PC-3 (cell line): ENCODE measurements around the gene NKD1. TPM values are rescaled to one million over a fixed set of nuclear protein-coding genes. Genes with fewer than 3 reads are reported as not detected.

ENCODE experiments used
- ATAC-seq: fragments of 200-7000 bp; cut with Tn5 transposase; 2 replicates; pipeline ENCODE4 v1.9.1; 2020; ENCODE audit warnings: mild to moderate bottlenecking, moderate library complexity
- BruUV-seq: library from RNA; stranded (reverse); fragments of 400-500 nt; replicated peaks from 2 replicates; lab custom pipeline; 2021; lab: Mats Ljungman, UMichigan
- CTCF ChIA-PET: fragments of 300-600 bp; sonication (Branson Sonifier 250); formaldehyde crosslinking; loops from one replicate; lab custom pipeline; 2022; ENCODE audit warnings: antibody characterized with exemption; lab: Charles Lee
- POLR2A ChIA-PET: fragments of 300-600 bp; sonication (Branson Sonifier 250); formaldehyde crosslinking; loops from one replicate; lab custom pipeline; 2022; ENCODE audit warnings: antibody characterized with exemption; ENCODE audit not compliant: unreplicated experiment; lab: Charles Lee
- DNase-seq: peaks from one replicate; pipeline ENCODE4 v3.0.0-alpha.2; 2015
- H2AFZ ChIP-seq: fragments of 300-600 bp; sonication (generic); 2 replicates; pipeline ENCODE4 v1.6.0; 2016; ENCODE audit warnings: antibody characterized with exemption, low read length
- H3F3A ChIP-seq: fragments of 300-600 bp; sonication (generic); one replicate; pipeline ENCODE4 v1.6.0; 2017; ENCODE audit warnings: antibody characterized with exemption, low read length, control low read depth, mild to moderate bottlenecking; ENCODE audit not compliant: unreplicated experiment
- H3K27ac ChIP-seq: fragments of 300-600 bp; sonication (generic); 2 replicates; pipeline ENCODE4 v1.5.1; 2016; ENCODE audit warnings: mild to moderate bottlenecking, low read length
- H3K27me3 ChIP-seq: fragments of 300-600 bp; sonication (generic); 2 replicates; pipeline ENCODE4 v1.6.1; 2016; ENCODE audit warnings: low read length, mixed read lengths
- H3K36me3 ChIP-seq: fragments of 300-600 bp; sonication (generic); 2 replicates; pipeline ENCODE4 v1.6.1; 2016; ENCODE audit warnings: low read depth, mixed run types, low read length, mixed read lengths
- H3K4me1 ChIP-seq: fragments of 300-600 bp; sonication (generic); 2 replicates; pipeline ENCODE4 v1.5.1; 2016; ENCODE audit warnings: low read length; ENCODE audit not compliant: insufficient read depth
- H3K4me2 ChIP-seq: fragments of 300-600 bp; sonication (generic); 2 replicates; pipeline ENCODE4 v1.6.0; 2016; ENCODE audit warnings: low read length
- H3K4me3 ChIP-seq: fragments of 300-600 bp; sonication (generic); 2 replicates; pipeline ENCODE4 v1.5.1; 2016; ENCODE audit warnings: mild to moderate bottlenecking, low read length, mixed read lengths
- H3K79me2 ChIP-seq: fragments of 300-600 bp; sonication (generic); 2 replicates; pipeline ENCODE4 v1.6.1; 2017; ENCODE audit warnings: low read length, mixed read lengths
- H3K9ac ChIP-seq: fragments of 300-600 bp; sonication (generic); 2 replicates; pipeline ENCODE4 v1.6.0; 2016; ENCODE audit warnings: mild to moderate bottlenecking, low read length
- H3K9me2 ChIP-seq: fragments of 300-600 bp; sonication (generic); replicated peaks from 2 replicates; pipeline ENCODE4 v1.6.1; 2016; ENCODE audit warnings: mixed run types, low read length, mixed read lengths
- H3K9me3 ChIP-seq: fragments of 300-600 bp; sonication (generic); 2 replicates; pipeline ENCODE4 v1.6.1; 2016; ENCODE audit warnings: low read length, mixed read lengths
- H4K20me1 ChIP-seq: fragments of 300-600 bp; sonication (generic); 2 replicates; pipeline ENCODE4 v1.6.1; 2016; ENCODE audit warnings: low read length, mixed read lengths
- EZH2 ChIP-seq: fragments of 300-600 bp; sonication (generic); IDR thresholded peaks from one replicate; pipeline ENCODE4 v1.6.1; 2017; ENCODE audit warnings: antibody characterized with exemption, mild to moderate bottlenecking, low read length; ENCODE audit not compliant: unreplicated experiment
- EZH2phosphoT487 ChIP-seq: fragments of 300-600 bp; sonication (generic); IDR thresholded peaks from 2 replicates; pipeline ENCODE4 v1.6.1; 2018; ENCODE audit warnings: mild to moderate bottlenecking, antibody characterized with exemption, low read length, borderline replicate concordance
- intact Hi-C: fragments of 100-400 bp; cut with micrococcal nuclease; formaldehyde crosslinking; loops from 2 replicates; pipeline ENCODE4 v1.9.0; 2023
- total RNA-seq: library from RNA; depleted of rRNA; stranded (reverse); fragments of >200 nt; gene quantifications from 2 replicates; pipeline ENCODE4 v1.2.3, GENCODE V29; 2014
- TF ChIP-seq, protein P1 (sequence below): fragments of 300-600 bp; sonication (generic); conservative IDR thresholded peaks from 2 replicates; pipeline ENCODE4 v1.5.1; 2017; ENCODE audit warnings: antibody characterized with exemption, low read depth, mild to moderate bottlenecking, low read length

Gene NKD1
- total RNA-seq, 1 experiment from 2014 or later = 0.07 TPM

DNA sequence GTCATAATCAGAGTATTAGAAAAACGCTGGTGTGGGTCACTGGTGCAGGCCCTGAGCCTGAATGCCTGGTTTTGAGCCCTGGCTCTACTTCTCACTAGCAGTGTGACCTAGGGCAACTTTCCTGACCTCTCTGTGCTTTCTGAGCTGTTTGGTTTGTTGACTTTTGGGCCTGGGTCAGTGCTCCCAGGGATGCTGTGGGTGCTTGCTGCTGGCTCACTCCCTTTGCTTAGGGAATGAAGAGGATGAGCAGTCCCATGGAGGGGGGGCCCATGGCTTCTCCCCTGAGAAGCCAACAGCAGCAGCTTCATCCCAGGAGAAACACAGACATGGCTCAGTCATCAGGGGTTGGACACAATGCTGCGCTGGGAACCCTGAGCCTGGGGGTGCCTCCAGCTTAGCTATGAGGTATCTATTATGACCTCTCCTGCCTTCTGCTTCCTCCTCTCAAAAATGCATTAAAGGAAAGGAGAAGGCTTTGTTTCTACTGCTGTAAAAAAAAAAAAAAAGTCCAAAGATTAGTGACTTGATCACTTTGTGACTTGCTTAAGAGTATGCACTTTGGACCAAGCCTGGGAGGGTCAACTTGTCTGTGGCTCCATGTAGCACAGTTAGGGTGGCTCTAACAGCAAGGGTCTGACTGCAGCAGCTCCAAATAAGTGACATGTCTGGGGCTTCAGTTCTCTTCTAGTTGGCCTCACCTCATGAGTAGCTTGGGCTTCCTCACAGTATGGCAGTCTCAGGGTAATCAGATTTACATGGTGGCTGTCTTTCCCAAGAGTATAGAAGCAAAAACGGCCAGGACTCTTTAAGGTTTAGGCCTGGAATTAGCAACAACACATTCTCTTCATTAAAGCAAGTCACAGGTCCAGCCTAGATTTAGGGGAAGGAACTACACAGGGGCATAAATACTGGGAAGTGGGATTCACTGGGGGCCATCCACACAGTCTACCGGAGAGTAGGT, 13.0 kb downstream of the NKD1 start:
- H3F3A ChIP-seq = no peaks in the 10 kb centered on the region
- DNase-seq (no peak), ATAC-seq (no peak)
- H3K27ac ChIP-seq = no peak overlapping the region
- H3K4me2 ChIP-seq = no peak overlapping the region
- no peak overlapping the region for H3K4me3 ChIP-seq
- BruUV-seq = no TSS peak
- H3K9ac ChIP-seq = no peak overlapping the region
- no peaks in the 10 kb centered on the region for H3K27me3 ChIP-seq
- no peaks in the 10 kb centered on the region for H3K9me3 ChIP-seq
- H4K20me1 ChIP-seq = no peaks in the 10 kb centered on the region
- H3K79me2 ChIP-seq = no peaks in the 10 kb centered on the region
- H2AFZ ChIP-seq = no peak overlapping the region
- TF ChIP-seq EZH2 (no peak), EZH2phosphoT487 (no peak)
- TF ChIP-seq, protein P1, sequence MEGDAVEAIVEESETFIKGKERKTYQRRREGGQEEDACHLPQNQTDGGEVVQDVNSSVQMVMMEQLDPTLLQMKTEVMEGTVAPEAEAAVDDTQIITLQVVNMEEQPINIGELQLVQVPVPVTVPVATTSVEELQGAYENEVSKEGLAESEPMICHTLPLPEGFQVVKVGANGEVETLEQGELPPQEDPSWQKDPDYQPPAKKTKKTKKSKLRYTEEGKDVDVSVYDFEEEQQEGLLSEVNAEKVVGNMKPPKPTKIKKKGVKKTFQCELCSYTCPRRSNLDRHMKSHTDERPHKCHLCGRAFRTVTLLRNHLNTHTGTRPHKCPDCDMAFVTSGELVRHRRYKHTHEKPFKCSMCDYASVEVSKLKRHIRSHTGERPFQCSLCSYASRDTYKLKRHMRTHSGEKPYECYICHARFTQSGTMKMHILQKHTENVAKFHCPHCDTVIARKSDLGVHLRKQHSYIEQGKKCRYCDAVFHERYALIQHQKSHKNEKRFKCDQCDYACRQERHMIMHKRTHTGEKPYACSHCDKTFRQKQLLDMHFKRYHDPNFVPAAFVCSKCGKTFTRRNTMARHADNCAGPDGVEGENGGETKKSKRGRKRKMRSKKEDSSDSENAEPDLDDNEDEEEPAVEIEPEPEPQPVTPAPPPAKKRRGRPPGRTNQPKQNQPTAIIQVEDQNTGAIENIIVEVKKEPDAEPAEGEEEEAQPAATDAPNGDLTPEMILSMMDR = no peak
- no peaks in the 10 kb centered on the region for H3K4me1 ChIP-seq
- ChIA-PET CTCF (no interaction called here), POLR2A (no interaction called here)
- H3K9me2 ChIP-seq = no peaks in the 10 kb centered on the region
- no peaks in the 10 kb centered on the region for H3K36me3 ChIP-seq
- intact Hi-C loops = no loop called here

DNA sequence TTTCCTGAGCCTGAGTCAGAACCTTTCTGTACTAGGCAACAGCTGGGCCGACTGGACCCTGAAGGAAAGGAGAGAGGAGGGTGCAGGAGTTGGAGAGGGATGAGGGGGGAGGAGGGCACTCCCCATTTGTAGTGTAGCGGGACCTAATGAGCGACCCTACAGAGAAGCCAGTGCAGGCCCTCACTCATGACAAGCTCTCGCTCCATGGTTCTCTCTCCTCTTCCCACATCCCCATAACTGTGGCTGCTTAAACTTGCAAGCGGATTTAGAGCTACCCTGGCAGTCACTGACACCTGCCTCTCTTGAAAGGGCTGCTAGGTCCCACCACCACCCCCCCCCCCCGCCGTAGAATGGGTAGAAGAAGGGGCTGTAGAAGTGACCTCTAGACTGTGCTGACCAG, 14.5 kb downstream of the NKD1 start:
- ChIA-PET POLR2A (no interaction called here), CTCF (interaction anchor here (0.6 kb wide), 1 partner anchor 244 kb away, joined by 9 read pairs; no protein-coding TSS in a partner anchor)
- no peak for ATAC-seq
- TF ChIP-seq, protein P1 = no peak
- TF ChIP-seq EZH2phosphoT487 = no peak
- no peak for TF ChIP-seq EZH2
- Histone ChIP-seq H3K27ac (no peak overlapping the region), H3K27me3 (no peaks in the 10 kb centered on the region), H3K4me2 (no peak overlapping the region), H3K4me1 (no peaks in the 10 kb centered on the region), H2AFZ (no peak overlapping the region), H3K9me2 (no peaks in the 10 kb centered on the region), H4K20me1 (no peaks in the 10 kb centered on the region), H3K9me3 (no peaks in the 10 kb centered on the region), H3K79me2 (no peaks in the 10 kb centered on the region), H3K36me3 (no peaks in the 10 kb centered on the region), H3K9ac (no peak overlapping the region), H3F3A (no peaks in the 10 kb centered on the region), H3K4me3 (no peak overlapping the region)
- intact Hi-C loops = no loop called here
- no peak for DNase-seq
- BruUV-seq = no TSS peak

DNA sequence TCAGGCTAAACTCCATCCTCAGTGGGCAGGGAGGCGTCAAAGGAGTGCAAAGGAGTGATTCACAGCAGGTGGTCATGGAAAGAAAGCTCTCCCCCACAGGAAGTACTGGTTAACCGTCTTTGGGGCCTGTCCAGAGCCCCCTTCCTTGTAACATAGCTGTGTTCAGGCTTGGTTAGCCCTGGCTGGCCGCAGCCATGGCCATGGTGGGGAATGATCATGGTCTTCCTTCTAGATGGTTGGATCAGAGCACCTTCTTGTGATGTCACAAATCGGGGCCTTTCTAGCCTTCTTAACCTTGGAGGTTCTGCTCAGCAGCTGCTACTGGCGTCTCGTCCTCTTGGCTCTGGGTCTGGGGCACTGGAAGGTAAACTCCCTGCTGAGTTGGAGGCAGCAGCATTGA, 15.8 kb downstream of the NKD1 start:
- ATAC-seq (no peak), DNase-seq (no peak)
- Histone ChIP-seq H3K36me3 (no peaks in the 10 kb centered on the region), H3K9me3 (no peaks in the 10 kb centered on the region), H3K4me3 (no peak overlapping the region), H3K9ac (no peak overlapping the region), H3K79me2 (no peaks in the 10 kb centered on the region), H3K27ac (no peak overlapping the region), H3K27me3 (0 out of 2 replicates have a peak, but pooled peaks cover 5% of the 10 kb centered on the region), H3K9me2 (no peaks in the 10 kb centered on the region), H3F3A (no peaks in the 10 kb centered on the region), H2AFZ (no peak overlapping the region), H3K4me1 (no peaks in the 10 kb centered on the region), H3K4me2 (no peak overlapping the region), H4K20me1 (no peaks in the 10 kb centered on the region)
- POLR2A ChIA-PET = no interaction called here
- intact Hi-C loops = no loop called here
- TF ChIP-seq, protein P1 = no peak
- no peak for TF ChIP-seq EZH2
- CTCF ChIA-PET = no interaction called here
- BruUV-seq = no TSS peak
